ENCODE measurements around the gene BTD. TPM values are rescaled to one million over a fixed set of nuclear protein-coding genes. Genes with fewer than 3 reads are reported as not detected.

BTD gene
- polyA plus RNA-seq, 2 of the 4 experiments (the other 2 are of a cell fraction): 17.6 to 17.8 TPM

- Histone ChIP-seq H3K4me2 (peak overlapping the region; percentile 45), H3K9me3 (no peaks in the 10 kb centered on the region), H3K4me1 (peaks cover 6% of the 10 kb centered on the region; the same call in 1 of the 3 replicates), H3K4me3 (no peak overlapping the region), H3K27ac (0 out of 6 replicates have a peak overlapping the region, but pooled peaks of 1 of the 2 experiments have one; percentile 38)
- peak; percentile 28 to 81 for DNase-seq (ENCODE audit: low read depth in 1 of 2, low spot score in 1 of 2)
- peak; percentile 96 to 99 for ATAC-seq
- FAIRE-seq: peak; percentile 54
- ChIA-PET CTCF (interaction anchor here (0.6 to 3.0 kb wide), 22 partner anchors 10 to 455 kb away, joined by 3 to 12 read pairs (median 4); no protein-coding TSS in a partner anchor), POLR2A (interaction anchor here (1.4 kb wide), 1 partner anchor 44 kb away, joined by 3 read pairs; the partner anchor contains the start of genes BTD and HACL1)
- WGBS (ENCODE audit: missing lambda C conversion rate): 5% methylated on average over 3 of the region's 3 CpGs
- TF ChIP-seq CHD4 (IDR thresholded peaks at IDR 0.05; ENCODE audit: borderline replicate concordance) (no peak), CTCF (IDR thresholded peaks at IDR 0.05) (peak; percentile 69), REST (IDR thresholded peaks at IDR 0.05) (no peak), HOXB13 (CRISPR knock-in tag; IDR thresholded peaks at IDR 0.05; ENCODE audit: low read depth) (no peak), FOSB (CRISPR knock-in tag; IDR thresholded peaks at IDR 0.05) (no peak), MAFK (IDR thresholded peaks at IDR 0.05; ENCODE audit: partially characterized antibody) (peak; percentile 44), SMC3 (IDR thresholded peaks at IDR 0.05) (peak; percentile 54), RAD21 (conservative IDR thresholded peaks at IDR 0.05 in 1 of 2, IDR thresholded peaks at IDR 0.05 in 1 of 2) (peak; percentile 48 to 59)
Observed at GRCh38 chr3:15557511-15557946, 44.0 kb upstream of the BTD start.

- Histone ChIP-seq H3K27ac (no peak overlapping the region), H3K4me2 (no peak overlapping the region), H3K4me3 (no peak overlapping the region), H3K9me3 (no peaks in the 10 kb centered on the region), H3K4me1 (peaks cover 6% of the 10 kb centered on the region; the same call in 1 of the 3 replicates)
- CTCF ChIA-PET: interaction anchor here (0.9 to 2.6 kb wide), 7 partner anchors 11 to 456 kb away, joined by 3 to 12 read pairs (median 4); no protein-coding TSS in a partner anchor
- POLR2A ChIA-PET: interaction anchor here (1.4 kb wide), 1 partner anchor 43 kb away, joined by 3 read pairs; the partner anchor contains the start of genes BTD and HACL1
- DNase-seq (ENCODE audit: low read depth in 1 of 2, low spot score in 1 of 2) (no peak), FAIRE-seq (no peak), ATAC-seq (no peak)
- TF ChIP-seq GATA3 (IDR thresholded peaks at IDR 0.05; ENCODE audit: borderline replicate concordance) (no peak), POLR2A (IDR thresholded peaks at IDR 0.05; ENCODE audit: low read length) (no peak), FOSB (CRISPR knock-in tag; IDR thresholded peaks at IDR 0.05) (no peak), USF2 (IDR thresholded peaks at IDR 0.05) (no peak)
- 88% methylated on average over 9 of the region's 9 CpGs for WGBS (ENCODE audit: missing lambda C conversion rate)
Observed at GRCh38 chr3:15558581-15558980, 43.0 kb upstream of the BTD start.

- Histone ChIP-seq H3K27ac (no peak overlapping the region), H3K4me2 (no peak overlapping the region), H3K4me1 (peaks cover 4% of the 10 kb centered on the region; the same call in 1 of the 3 replicates), H3K4me3 (no peak overlapping the region), H3K9me3 (no peaks in the 10 kb centered on the region)
- WGBS (ENCODE audit: missing lambda C conversion rate): 87% methylated on average over 5 of the region's 5 CpGs
- no peak for TF ChIP-seq ZSCAN20 (CRISPR knock-in tag; IDR thresholded peaks at IDR 0.05)
- no peak for TF ChIP-seq CBX2 (IDR thresholded peaks at IDR 0.05; ENCODE audit: borderline replicate concordance, low read depth)
- TF ChIP-seq CHD2 (IDR thresholded peaks at IDR 0.05; ENCODE audit: low read length, partially characterized antibody): no peak
- no peak for TF ChIP-seq FOXS1 (CRISPR knock-in tag; IDR thresholded peaks at IDR 0.05)
- no peak for TF ChIP-seq NFE2L2 (conservative IDR thresholded peaks at IDR 0.05; ENCODE audit: low read length)
- TF ChIP-seq CEBPB (IDR thresholded peaks at IDR 0.05): no peak
- no peak for TF ChIP-seq CTCF (IDR thresholded peaks at IDR 0.05)
- no peak for TF ChIP-seq EHMT2 (IDR thresholded peaks at IDR 0.05; ENCODE audit: low read depth)
- no peak for TF ChIP-seq ZFP36 (IDR thresholded peaks at IDR 0.05; ENCODE audit: borderline replicate concordance, partially characterized antibody)
- TF ChIP-seq JUNB (IDR thresholded peaks at IDR 0.05): no peak
- TF ChIP-seq BHLHE40 (IDR thresholded peaks at IDR 0.05; ENCODE audit: low read depth, low read length): no peak
- TF ChIP-seq CHD4 (IDR thresholded peaks at IDR 0.05; ENCODE audit: borderline replicate concordance): no peak
- no peak for DNase-seq (ENCODE audit: low read depth in 1 of 2, low spot score in 1 of 2)
- ChIA-PET POLR2A (no interaction called here), CTCF (interaction anchor here (1.0 kb wide), 1 partner anchor 359 kb away, joined by 3 read pairs; no protein-coding TSS in a partner anchor)
- no peak for ATAC-seq
- FAIRE-seq: no peak
Observed at GRCh38 chr3:15562560-15562959, 39.0 kb upstream of the BTD start.
